Measurements from ENCODE around the gene SLC13A5.
A peak's percentile ranks its signal among the peaks of the same experiment; 100 is the strongest.
"Not testable (repeated sequence)": the region's sequence is repeated elsewhere in the genome, so short reads cannot be mapped to it uniquely, and the experiment has no call there.

The SLC13A5 gene

DNA sequence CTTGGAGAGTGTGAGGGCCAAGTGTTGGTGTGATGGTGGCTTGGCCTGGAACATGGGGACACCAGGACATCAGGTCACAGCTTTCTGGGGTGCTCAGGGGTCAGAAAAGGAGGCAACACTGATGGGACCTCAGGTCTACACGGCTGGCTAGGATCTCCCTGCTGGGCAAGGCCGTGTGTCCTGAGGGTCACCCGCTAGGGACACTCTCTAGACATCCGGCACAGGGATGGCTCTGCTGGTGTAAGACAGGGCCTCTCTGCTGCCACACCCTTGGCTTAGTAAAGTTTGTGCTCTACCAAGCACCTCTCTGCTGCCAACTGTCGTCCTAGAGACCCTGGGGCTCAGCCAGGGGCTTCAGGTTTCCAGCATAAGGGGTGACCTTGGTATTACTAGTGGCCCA lies 16.3 kb downstream of the SLC13A5 start:
- Histone ChIP-seq H3K79me1 (ENCODE audit: low read length) (no peaks in the 10 kb centered on the region), H3K27ac (ENCODE audit: low read depth, low read length) (no peak overlapping the region), H3K36me3 (ENCODE audit: control insufficient read depth, insufficient read depth, low read length) (no peaks in the 10 kb centered on the region), H4K8ac (ENCODE audit: low read depth, low read length) (no peak overlapping the region), H2BK120ac (ENCODE audit: low read depth, low read length) (no peak overlapping the region), H3K9ac (ENCODE audit: low read length) (no peak overlapping the region), H2AK5ac (ENCODE audit: low read length) (no peak overlapping the region), H3K4me3 (ENCODE audit: low read length) (no peak overlapping the region), H3K4me2 (ENCODE audit: low read length) (no peak overlapping the region), H3K79me2 (ENCODE audit: control insufficient read depth, insufficient read depth, low read length) (no peaks in the 10 kb centered on the region), H4K5ac (ENCODE audit: low read length) (no peak overlapping the region), H3K23ac (ENCODE audit: low read length) (no peak overlapping the region), H3K27me3 (ENCODE audit: insufficient read depth, low read length, poor library complexity) (no peaks in the 10 kb centered on the region), H3K4ac (ENCODE audit: low read depth, low read length) (no peak overlapping the region), H3K18ac (ENCODE audit: low read length) (no peak overlapping the region), H2BK15ac (replicated peaks; ENCODE audit: low read depth) (no peak overlapping the region), H3K56ac (ENCODE audit: low read length) (no peak overlapping the region), H2BK5ac (ENCODE audit: low read length) (no peak overlapping the region), H3K4me1 (ENCODE audit: control insufficient read depth, low read depth, low read length) (no peaks in the 10 kb centered on the region)
- DNase-seq: no peak
- WGBS (ENCODE audit: extremely low coverage, insufficient coverage, low lambda C conversion rate): no CpG with 5 or more reads among the region's 5 CpGs

DNA sequence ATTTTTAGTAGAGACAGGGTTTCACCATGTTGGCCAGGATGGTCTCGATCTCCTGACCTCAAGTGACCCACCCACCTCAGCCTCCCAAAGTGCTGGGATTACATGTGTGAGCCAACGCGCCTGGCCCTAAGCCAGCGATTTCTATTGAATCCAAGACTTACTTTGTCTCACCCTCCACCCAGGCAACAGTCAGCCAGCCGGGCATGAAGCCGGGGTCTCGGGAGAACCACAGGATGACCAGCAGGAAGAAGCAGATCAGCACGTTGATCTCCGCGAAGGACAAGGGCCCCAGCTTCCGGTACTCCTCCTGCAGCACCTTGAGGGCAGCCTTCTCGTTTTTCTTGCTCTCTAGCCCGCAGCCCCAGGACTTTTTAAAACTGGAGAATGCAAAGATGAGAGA lies 17.6 kb downstream of the SLC13A5 start:
- Histone ChIP-seq H3K27ac (ENCODE audit: low read depth, low read length) (no peak overlapping the region), H3K56ac (ENCODE audit: low read length) (no peak overlapping the region), H3K18ac (ENCODE audit: low read length) (no peak overlapping the region), H3K36me3 (ENCODE audit: control insufficient read depth, insufficient read depth, low read length) (no peaks in the 10 kb centered on the region), H3K4me3 (ENCODE audit: low read length) (no peak overlapping the region), H3K23ac (ENCODE audit: low read length) (no peak overlapping the region), H3K9ac (ENCODE audit: low read length) (no peak overlapping the region), H3K27me3 (ENCODE audit: insufficient read depth, low read length, poor library complexity) (no peaks in the 10 kb centered on the region), H2AK5ac (ENCODE audit: low read length) (no peak overlapping the region), H3K79me2 (ENCODE audit: control insufficient read depth, insufficient read depth, low read length) (no peaks in the 10 kb centered on the region), H2BK5ac (ENCODE audit: low read length) (no peak overlapping the region), H2BK120ac (ENCODE audit: low read depth, low read length) (no peak overlapping the region), H4K8ac (ENCODE audit: low read depth, low read length) (no peak overlapping the region), H4K5ac (ENCODE audit: low read length) (no peak overlapping the region), H2BK15ac (replicated peaks; ENCODE audit: low read depth) (no peak overlapping the region), H3K79me1 (ENCODE audit: low read length) (no peaks in the 10 kb centered on the region), H3K4ac (ENCODE audit: low read depth, low read length) (no peak overlapping the region), H3K4me2 (ENCODE audit: low read length) (no peak overlapping the region), H3K4me1 (ENCODE audit: control insufficient read depth, low read depth, low read length) (no peaks in the 10 kb centered on the region)
- no CpG with 5 or more reads among the region's 13 CpGs for WGBS (ENCODE audit: extremely low coverage, insufficient coverage, low lambda C conversion rate)
- DNase-seq: no peak

DNA sequence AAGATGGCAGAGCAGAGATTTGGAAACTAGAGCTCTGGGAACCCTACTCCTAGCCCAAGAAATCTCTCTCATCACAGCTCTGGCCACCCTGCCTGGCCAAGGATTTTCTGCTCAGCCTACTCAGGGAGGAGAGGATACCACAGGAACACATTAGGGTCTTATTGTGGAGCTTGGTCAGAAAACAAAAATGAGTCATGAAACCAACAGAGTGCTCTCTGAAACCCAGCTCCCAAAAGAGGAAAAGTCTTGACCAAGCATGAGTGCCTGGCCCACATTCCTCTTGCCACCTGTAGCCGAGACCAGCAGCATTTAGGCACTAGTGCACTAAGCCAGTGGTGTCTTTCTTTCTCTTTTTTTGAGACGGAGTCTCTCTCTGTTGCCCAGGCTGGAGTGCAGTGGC lies 18.1 kb downstream of the SLC13A5 start:
- H3K36me3 ChIP-seq (ENCODE audit: control insufficient read depth, insufficient read depth, low read length): no peaks in the 10 kb centered on the region
- no CpG with 5 or more reads among the region's 2 CpGs for WGBS (ENCODE audit: extremely low coverage, insufficient coverage, low lambda C conversion rate)
- H3K56ac ChIP-seq (ENCODE audit: low read length): no peak overlapping the region
- H4K8ac ChIP-seq (ENCODE audit: low read depth, low read length): no peak overlapping the region
- H4K5ac ChIP-seq (ENCODE audit: low read length): no peak overlapping the region
- no peak overlapping the region for H2BK120ac ChIP-seq (ENCODE audit: low read depth, low read length)
- H3K4me1 ChIP-seq (ENCODE audit: control insufficient read depth, low read depth, low read length): no peaks in the 10 kb centered on the region
- H2BK15ac ChIP-seq (replicated peaks; ENCODE audit: low read depth): no peak overlapping the region
- no peak overlapping the region for H2BK5ac ChIP-seq (ENCODE audit: low read length)
- no peaks in the 10 kb centered on the region for H3K79me1 ChIP-seq (ENCODE audit: low read length)
- no peak overlapping the region for H3K9ac ChIP-seq (ENCODE audit: low read length)
- no peak overlapping the region for H3K23ac ChIP-seq (ENCODE audit: low read length)
- H3K79me2 ChIP-seq (ENCODE audit: control insufficient read depth, insufficient read depth, low read length): no peaks in the 10 kb centered on the region
- no peak overlapping the region for H3K27ac ChIP-seq (ENCODE audit: low read depth, low read length)
- H3K27me3 ChIP-seq (ENCODE audit: insufficient read depth, low read length, poor library complexity): no peaks in the 10 kb centered on the region
- H2AK5ac ChIP-seq (ENCODE audit: low read length): no peak overlapping the region
- H3K18ac ChIP-seq (ENCODE audit: low read length): no peak overlapping the region
- no peak overlapping the region for H3K4me2 ChIP-seq (ENCODE audit: low read length)
- no peak overlapping the region for H3K4me3 ChIP-seq (ENCODE audit: low read length)
- no peak overlapping the region for H3K4ac ChIP-seq (ENCODE audit: low read depth, low read length)
- DNase-seq: no peak

DNA sequence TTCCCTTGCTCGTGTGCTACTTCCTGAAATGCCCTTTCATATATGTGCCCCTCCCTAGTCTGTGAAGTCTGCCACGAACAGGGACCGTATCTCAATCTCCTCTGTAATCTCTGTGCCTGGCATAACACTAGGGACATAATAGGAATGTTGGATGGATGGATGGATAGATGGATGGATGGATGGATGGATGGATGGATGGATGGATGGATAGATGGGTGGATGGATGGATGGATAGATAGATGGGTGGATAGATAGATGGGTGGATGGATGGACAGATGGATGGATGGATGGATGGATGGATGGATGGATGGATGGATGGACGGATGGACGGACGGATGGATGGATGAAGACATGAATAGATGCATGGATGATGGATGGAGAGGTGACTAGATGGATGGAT lies 21.2 kb downstream of the SLC13A5 start:
- H4K8ac ChIP-seq (ENCODE audit: low read depth, low read length); H4K5ac ChIP-seq (ENCODE audit: low read length); H3K79me1 ChIP-seq (ENCODE audit: low read length); H3K4me3 ChIP-seq (ENCODE audit: low read length); H2BK5ac ChIP-seq (ENCODE audit: low read length); H3K36me3 ChIP-seq (ENCODE audit: control insufficient read depth, insufficient read depth, low read length); H3K27ac ChIP-seq (ENCODE audit: low read depth, low read length); H3K4ac ChIP-seq (ENCODE audit: low read depth, low read length); H2BK120ac ChIP-seq (ENCODE audit: low read depth, low read length); H3K18ac ChIP-seq (ENCODE audit: low read length); H2AK5ac ChIP-seq (ENCODE audit: low read length); H3K56ac ChIP-seq (ENCODE audit: low read length); H3K27me3 ChIP-seq (ENCODE audit: insufficient read depth, low read length, poor library complexity); H3K4me2 ChIP-seq (ENCODE audit: low read length); H3K79me2 ChIP-seq (ENCODE audit: control insufficient read depth, insufficient read depth, low read length); H2BK15ac ChIP-seq (replicated peaks; ENCODE audit: low read depth); DNase-seq; H3K23ac ChIP-seq (ENCODE audit: low read length); H3K9ac ChIP-seq (ENCODE audit: low read length); H3K4me1 ChIP-seq (ENCODE audit: control insufficient read depth, low read depth, low read length): not testable (repeated sequence)
- WGBS (ENCODE audit: extremely low coverage, insufficient coverage, low lambda C conversion rate): no CpG with 5 or more reads among the region's 6 CpGs

DNA sequence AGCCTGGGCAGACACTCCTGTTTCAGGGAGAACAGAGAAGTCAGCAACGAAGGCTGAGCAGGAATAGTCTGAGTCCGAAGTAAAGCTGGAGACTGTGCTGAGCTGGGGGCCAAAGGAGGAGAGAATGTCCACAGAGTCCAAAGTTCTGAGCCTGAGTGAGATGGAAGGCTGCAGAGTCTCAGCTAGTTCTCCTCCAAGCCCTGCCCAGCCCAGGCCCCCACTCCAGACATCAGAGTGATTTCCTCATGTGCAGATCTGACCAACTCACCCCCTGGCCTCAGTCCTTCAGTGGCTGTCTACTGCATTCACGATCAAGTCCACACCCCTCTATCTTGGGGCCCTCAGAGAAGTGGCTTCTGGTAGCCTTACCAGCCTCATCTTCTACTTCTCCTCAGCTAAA lies 21.6 kb downstream of the SLC13A5 start:
- Histone ChIP-seq H3K4ac (ENCODE audit: low read depth, low read length) (no peak overlapping the region), H3K36me3 (ENCODE audit: control insufficient read depth, insufficient read depth, low read length) (no peaks in the 10 kb centered on the region), H4K5ac (ENCODE audit: low read length) (no peak overlapping the region), H2AK5ac (ENCODE audit: low read length) (no peak overlapping the region), H3K4me3 (ENCODE audit: low read length) (no peak overlapping the region), H3K9ac (ENCODE audit: low read length) (no peak overlapping the region), H3K4me1 (ENCODE audit: control insufficient read depth, low read depth, low read length) (no peaks in the 10 kb centered on the region), H3K79me2 (ENCODE audit: control insufficient read depth, insufficient read depth, low read length) (no peaks in the 10 kb centered on the region), H3K4me2 (ENCODE audit: low read length) (no peak overlapping the region), H4K8ac (ENCODE audit: low read depth, low read length) (no peak overlapping the region), H3K56ac (ENCODE audit: low read length) (no peak overlapping the region), H3K18ac (ENCODE audit: low read length) (no peak overlapping the region), H2BK120ac (ENCODE audit: low read depth, low read length) (no peak overlapping the region), H2BK5ac (ENCODE audit: low read length) (no peak overlapping the region), H3K27ac (ENCODE audit: low read depth, low read length) (no peak overlapping the region), H3K27me3 (ENCODE audit: insufficient read depth, low read length, poor library complexity) (no peaks in the 10 kb centered on the region), H3K23ac (ENCODE audit: low read length) (no peak overlapping the region), H3K79me1 (ENCODE audit: low read length) (no peaks in the 10 kb centered on the region), H2BK15ac (replicated peaks; ENCODE audit: low read depth) (no peak overlapping the region)
- DNase-seq: no peak
- no CpG with 5 or more reads among the region's 3 CpGs for WGBS (ENCODE audit: extremely low coverage, insufficient coverage, low lambda C conversion rate)

DNA sequence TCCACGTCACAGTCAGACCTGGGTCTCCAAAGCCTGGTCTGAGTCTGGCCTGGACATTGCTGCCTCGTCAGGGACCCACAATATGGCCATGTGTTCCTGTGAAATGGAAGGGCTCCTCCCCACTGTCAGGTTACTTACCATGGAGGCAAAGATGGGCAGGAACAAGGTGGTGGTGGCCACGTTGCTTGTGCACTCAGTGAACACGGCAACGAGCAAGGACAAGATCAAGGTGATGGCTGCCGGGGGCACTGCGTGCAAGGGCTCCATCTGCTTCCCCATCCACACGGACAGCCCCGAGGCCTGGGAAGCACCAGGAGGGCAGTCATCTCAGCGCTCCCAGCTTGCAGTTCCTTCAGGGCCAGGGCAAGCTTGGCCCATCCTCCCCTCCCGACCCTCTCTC lies 22.5 kb downstream of the SLC13A5 start:
- H3K4me2 ChIP-seq (ENCODE audit: low read length): no peak overlapping the region
- H2BK120ac ChIP-seq (ENCODE audit: low read depth, low read length): no peak overlapping the region
- H3K4me3 ChIP-seq (ENCODE audit: low read length): no peak overlapping the region
- H2BK5ac ChIP-seq (ENCODE audit: low read length): no peak overlapping the region
- H4K5ac ChIP-seq (ENCODE audit: low read length): no peak overlapping the region
- no peak overlapping the region for H4K8ac ChIP-seq (ENCODE audit: low read depth, low read length)
- no peak overlapping the region for H2AK5ac ChIP-seq (ENCODE audit: low read length)
- H2BK15ac ChIP-seq (replicated peaks; ENCODE audit: low read depth): no peak overlapping the region
- WGBS (ENCODE audit: extremely low coverage, insufficient coverage, low lambda C conversion rate): no CpG with 5 or more reads among the region's 11 CpGs
- no peak overlapping the region for H3K18ac ChIP-seq (ENCODE audit: low read length)
- no peak overlapping the region for H3K56ac ChIP-seq (ENCODE audit: low read length)
- no peaks in the 10 kb centered on the region for H3K79me1 ChIP-seq (ENCODE audit: low read length)
- peak overlapping the region; percentile 45 for H3K23ac ChIP-seq (ENCODE audit: low read length)
- H3K27ac ChIP-seq (ENCODE audit: low read depth, low read length): no peak overlapping the region
- H3K4me1 ChIP-seq (ENCODE audit: control insufficient read depth, low read depth, low read length): no peaks in the 10 kb centered on the region
- H3K4ac ChIP-seq (ENCODE audit: low read depth, low read length): no peak overlapping the region
- H3K9ac ChIP-seq (ENCODE audit: low read length): no peak overlapping the region
- DNase-seq: no peak
- no peaks in the 10 kb centered on the region for H3K27me3 ChIP-seq (ENCODE audit: insufficient read depth, low read length, poor library complexity)
- no peaks in the 10 kb centered on the region for H3K79me2 ChIP-seq (ENCODE audit: control insufficient read depth, insufficient read depth, low read length)
- no peaks in the 10 kb centered on the region for H3K36me3 ChIP-seq (ENCODE audit: control insufficient read depth, insufficient read depth, low read length)

All from mesendoderm (in vitro differentiated cells).